Osteocyte (in vitro differentiated cells): ENCODE data around the gene CUL1. TPM values are rescaled to one million over a fixed set of nuclear protein-coding genes. Genes with fewer than 3 reads are reported as not detected.

ENCODE experiments used
- DNase-seq: peaks from one replicate; pipeline ENCODE4 v3.0.0; 2021; ENCODE audit warnings: mixed read lengths; ENCODE audit not compliant: unreplicated experiment; ENCODE audit errors: extremely low spot score
- H3K27ac Mint-ChIP-seq: one replicate; pipeline ENCODE4 v1.8.0; 2021; ENCODE audit warnings: mild to moderate bottlenecking, mixed read lengths; ENCODE audit not compliant: unreplicated experiment
- H3K27me3 Mint-ChIP-seq: one replicate; pipeline ENCODE4 v1.8.0; 2021; ENCODE audit warnings: mixed read lengths; ENCODE audit not compliant: unreplicated experiment
- H3K36me3 Mint-ChIP-seq: one replicate; pipeline ENCODE4 v1.8.0; 2021; ENCODE audit warnings: mixed read lengths; ENCODE audit not compliant: unreplicated experiment
- H3K4me1 Mint-ChIP-seq: one replicate; pipeline ENCODE4 v1.8.0; 2021; ENCODE audit warnings: mixed read lengths; ENCODE audit not compliant: unreplicated experiment
- H3K4me3 Mint-ChIP-seq: one replicate; pipeline ENCODE4 v1.8.0; 2021; ENCODE audit warnings: mild to moderate bottlenecking, moderate library complexity, mixed read lengths; ENCODE audit not compliant: unreplicated experiment
- H3K9me3 Mint-ChIP-seq: one replicate; pipeline ENCODE4 v1.8.0; 2021; ENCODE audit warnings: mixed read lengths; ENCODE audit not compliant: unreplicated experiment
- CTCF ChIP-seq: fragments of 200-600 bp; sonication (generic); IDR thresholded peaks from 2 replicates; pipeline ENCODE4 v1.5.0; 2021; ENCODE audit warnings: antibody characterized with exemption, mild to moderate bottlenecking, moderate library complexity
- total RNA-seq: library from RNA; stranded (reverse); gene quantifications from 2 replicates; pipeline ENCODE4 v1.2.1, GENCODE V29; 2021

CUL1 gene
- total RNA-seq, 1 donor from 2014 or later = 45.6 TPM

GRCh38 chr7:148750442-148751355 lies 52.0 kb downstream of the CUL1 start:
- no peaks in the 10 kb centered on the region for H3K9me3 Mint-ChIP-seq
- no peak for DNase-seq
- H3K4me3 Mint-ChIP-seq = no peak overlapping the region
- peaks cover 11% of the 10 kb centered on the region for H3K36me3 Mint-ChIP-seq
- H3K4me1 Mint-ChIP-seq = no peaks in the 10 kb centered on the region
- H3K27ac Mint-ChIP-seq = no peak overlapping the region
- no peaks in the 10 kb centered on the region for H3K27me3 Mint-ChIP-seq
- no peak for TF ChIP-seq CTCF

GRCh38 chr7:148753224-148753623 lies 54.5 kb downstream of the CUL1 start:
- Mint-ChIP-seq H3K36me3 (peaks cover 13% of the 10 kb centered on the region), H3K27ac (no peak overlapping the region), H3K27me3 (no peaks in the 10 kb centered on the region), H3K4me1 (no peaks in the 10 kb centered on the region), H3K9me3 (no peaks in the 10 kb centered on the region), H3K4me3 (no peak overlapping the region)
- TF ChIP-seq CTCF = no peak
- no peak for DNase-seq

- Mint-ChIP-seq H3K27me3 (no peaks in the 10 kb centered on the region), H3K4me3 (no peak overlapping the region), H3K36me3 (peaks cover 13% of the 10 kb centered on the region), H3K27ac (no peak overlapping the region), H3K9me3 (no peaks in the 10 kb centered on the region), H3K4me1 (no peaks in the 10 kb centered on the region)
- no peak for DNase-seq
- TF ChIP-seq CTCF = no peak
These were observed 56.2 kb downstream of the CUL1 start for GRCh38 chr7:148754912-148755311.

GRCh38 chr7:148761499-148762278 lies 63.0 kb downstream of the CUL1 start:
- no peak for DNase-seq
- peaks cover 25% of the 10 kb centered on the region for H3K36me3 Mint-ChIP-seq
- H3K4me3 Mint-ChIP-seq = no peak overlapping the region
- no peak for TF ChIP-seq CTCF
- H3K27me3 Mint-ChIP-seq = no peaks in the 10 kb centered on the region
- no peak overlapping the region for H3K27ac Mint-ChIP-seq
- no peaks in the 10 kb centered on the region for H3K4me1 Mint-ChIP-seq
- no peaks in the 10 kb centered on the region for H3K9me3 Mint-ChIP-seq

- Mint-ChIP-seq H3K36me3 (peaks cover 30% of the 10 kb centered on the region), H3K27me3 (no peaks in the 10 kb centered on the region), H3K4me1 (no peaks in the 10 kb centered on the region), H3K4me3 (no peak overlapping the region), H3K9me3 (no peaks in the 10 kb centered on the region), H3K27ac (no peak overlapping the region)
- TF ChIP-seq CTCF = no peak
- no peak for DNase-seq
These were observed 64.9 kb downstream of the CUL1 start for GRCh38 chr7:148763622-148764021.
